Nephron (organoid): ENCODE measurements around the gene ARHGAP45.

ENCODE experiments used
- H3K27ac Mint-ChIP-seq, 3 experiments: 2 replicates each; pipeline ENCODE4 v1.8.0; 2020; ENCODE audit warnings: mixed read lengths in 3 of 3, mild to moderate bottlenecking in 2 of 3, moderate library complexity in 1 of 3
- H3K27me3 Mint-ChIP-seq: 2 replicates; pipeline ENCODE4 v1.8.0; 2021; ENCODE audit warnings: low read depth, mild to moderate bottlenecking, moderate library complexity, mixed read lengths
- H3K36me3 Mint-ChIP-seq: 2 replicates; pipeline ENCODE4 v1.8.0; 2020; ENCODE audit warnings: low read depth, mixed read lengths
- H3K4me1 Mint-ChIP-seq: 2 replicates; pipeline ENCODE4 v1.8.0; 2020; ENCODE audit warnings: mixed read lengths
- H3K4me3 Mint-ChIP-seq, 3 experiments: 2 replicates each; pipeline ENCODE4 v1.8.0; 2020; ENCODE audit warnings: mild to moderate bottlenecking in 3 of 3, mixed read lengths in 3 of 3, moderate library complexity in 2 of 3
- H3K9me3 Mint-ChIP-seq: 2 replicates; pipeline ENCODE4 v1.8.0; 2020; ENCODE audit warnings: mixed read lengths
- CTCF ChIP-seq, 3 experiments: fragments of 200-600 bp; sonication (generic); IDR thresholded peaks; one replicate each; pipeline ENCODE4 v1.5.0; 2021; ENCODE audit warnings: antibody characterized with exemption in 3 of 3; ENCODE audit not compliant: unreplicated experiment in 3 of 3

The ARHGAP45 gene

GRCh38 chr19:1063030-1063908 lies 3.7 kb upstream of the ARHGAP45 start:
- no peak overlapping the region for H3K27ac Mint-ChIP-seq
- H3K4me1 Mint-ChIP-seq, result no peaks in the 10 kb centered on the region
- H3K27me3 Mint-ChIP-seq, result peaks cover 46% of the 10 kb centered on the region
- H3K36me3 Mint-ChIP-seq, result no peaks in the 10 kb centered on the region
- H3K9me3 Mint-ChIP-seq, result no peaks in the 10 kb centered on the region
- no peak for TF ChIP-seq CTCF (IDR thresholded peaks at IDR 0.05; ENCODE audit: unreplicated experiment in 3 of 3)
- no peak overlapping the region for H3K4me3 Mint-ChIP-seq

- no peaks in the 10 kb centered on the region for H3K4me1 Mint-ChIP-seq
- no peaks in the 10 kb centered on the region for H3K9me3 Mint-ChIP-seq
- no peak for TF ChIP-seq CTCF (IDR thresholded peaks at IDR 0.05; ENCODE audit: unreplicated experiment in 3 of 3)
- peak overlapping the region in 1 of 3 experiments; percentile 58 for H3K4me3 Mint-ChIP-seq
- no peaks in the 10 kb centered on the region for H3K36me3 Mint-ChIP-seq
- H3K27me3 Mint-ChIP-seq, result peaks cover 54% of the 10 kb centered on the region
- H3K27ac Mint-ChIP-seq, result no peak overlapping the region
These were observed 2.9 kb upstream of the ARHGAP45 start for GRCh38 chr19:1063909-1064660.

GRCh38 chr19:1064661-1065605 lies 2.0 kb upstream of the ARHGAP45 start:
- peak; percentile 75 to 90 (median 82) for TF ChIP-seq CTCF (IDR thresholded peaks at IDR 0.05; ENCODE audit: unreplicated experiment in 3 of 3)
- Mint-ChIP-seq H3K36me3 (no peaks in the 10 kb centered on the region), H3K4me3 (peak overlapping the region in 1 of 3 experiments; percentile 58), H3K9me3 (no peaks in the 10 kb centered on the region), H3K27ac (no peak overlapping the region), H3K27me3 (peaks cover 59% of the 10 kb centered on the region), H3K4me1 (no peaks in the 10 kb centered on the region)

- H3K27ac Mint-ChIP-seq, result no peak overlapping the region
- peaks cover 67% of the 10 kb centered on the region for H3K27me3 Mint-ChIP-seq
- peak overlapping the region in 1 of 3 experiments; percentile 58 for H3K4me3 Mint-ChIP-seq
- TF ChIP-seq CTCF (IDR thresholded peaks at IDR 0.05; ENCODE audit: unreplicated experiment in 3 of 3), result no peak
- H3K36me3 Mint-ChIP-seq, result no peaks in the 10 kb centered on the region
- H3K9me3 Mint-ChIP-seq, result no peaks in the 10 kb centered on the region
- no peaks in the 10 kb centered on the region for H3K4me1 Mint-ChIP-seq
These were observed 1.3 kb upstream of the ARHGAP45 start for GRCh38 chr19:1065606-1066109.

DNA sequence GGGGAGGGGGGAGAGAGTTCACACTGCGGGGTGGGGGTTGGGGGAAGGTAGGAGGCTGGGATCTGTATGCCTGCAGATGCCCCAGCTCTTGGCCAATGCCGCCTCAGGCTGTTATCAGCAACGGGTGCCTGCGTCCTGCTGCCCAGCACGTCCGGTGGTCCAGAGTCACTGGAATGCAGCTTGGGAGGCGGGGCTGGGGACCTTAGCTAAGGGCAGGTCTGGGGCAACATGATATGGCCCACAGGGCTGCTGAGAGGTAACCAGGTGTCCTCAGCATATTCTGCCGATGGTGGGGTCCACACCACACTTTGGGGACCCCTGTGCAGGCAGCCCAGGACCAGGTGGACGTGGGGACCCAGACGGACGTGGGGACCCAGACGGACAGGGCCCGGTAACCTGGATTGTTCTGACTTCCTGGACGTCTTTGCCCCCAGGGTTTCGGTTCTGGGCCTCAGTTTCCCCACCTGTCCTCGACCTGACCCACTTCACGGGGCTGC lies 668 bp upstream of the ARHGAP45 start:
- Mint-ChIP-seq H3K27ac (no peak overlapping the region), H3K27me3 (peaks cover 69% of the 10 kb centered on the region), H3K4me1 (no peaks in the 10 kb centered on the region), H3K36me3 (no peaks in the 10 kb centered on the region), H3K9me3 (no peaks in the 10 kb centered on the region), H3K4me3 (no peak overlapping the region)
- no peak for TF ChIP-seq CTCF (IDR thresholded peaks at IDR 0.05; ENCODE audit: unreplicated experiment in 3 of 3)
